Sigmoid colon (tissue), 7 donors: ENCODE data around the gene SMARCA1. TPM values are rescaled to one million over a fixed set of nuclear protein-coding genes. Genes with fewer than 3 reads are reported as not detected.

Source experiments
- DNase-seq: peaks from one replicate; pipeline ENCODE4 v3.0.0-alpha.2; 2019
- H3K27ac ChIP-seq, 4 donors: fragments of 200-600 bp; sonication (generic); one replicate each; pipeline ENCODE4 v1.5.1; 2016 to 2019; ENCODE audit warnings: mild to moderate bottlenecking in 1 of 4
- H3K27me3 ChIP-seq, 3 donors: fragments of 200-600 bp; sonication (generic); one replicate each; pipeline ENCODE4 v1.5.1; 2019; ENCODE audit warnings: mild to moderate bottlenecking in 1 of 3
- H3K36me3 ChIP-seq, 4 donors: fragments of 200-600 bp; sonication (generic); one replicate each; pipeline ENCODE4 v1.5.1; 2016 to 2019
- H3K4me1 ChIP-seq, 4 donors: fragments of 200-600 bp; sonication (generic); one replicate each; pipeline ENCODE4 v1.5.1; 2017 to 2019
- H3K4me3 ChIP-seq, 4 donors: fragments of 200-600 bp; sonication (generic); one replicate each; pipeline ENCODE4 v1.5.1; 2017 to 2019; ENCODE audit warnings: mild to moderate bottlenecking in 2 of 4, moderate library complexity in 1 of 4
- H3K9me3 ChIP-seq, 4 donors: fragments of 200-600 bp in 3 of 4; sonication (generic) in 3 of 4; one replicate each; pipeline versions ENCODE4 v1.5.1 to v1.6.1; 2013 to 2019
- EP300 ChIP-seq, 4 donors: sonication (generic); formaldehyde crosslinking; IDR thresholded peaks; one replicate each; pipeline ENCODE4 v1.6.1; 2017; ENCODE audit warnings: antibody characterized with exemption in 4 of 4
- POLR2A ChIP-seq, 2 donors: fragments of 450-650 bp; IDR thresholded peaks; one replicate each; pipeline ENCODE4 v1.6.1; 2016; ENCODE audit warnings: antibody characterized with exemption in 2 of 2, mild to moderate bottlenecking in 2 of 2, moderate library complexity in 2 of 2
- POLR2AphosphoS5 ChIP-seq, 4 donors: sonication (generic); formaldehyde crosslinking; IDR thresholded peaks; one replicate each; pipeline ENCODE4 v1.6.1; 2017; ENCODE audit warnings: antibody characterized with exemption in 4 of 4
- WGBS, 2 donors: extraction: QIAGEN DNeasy Blood & Tissue Kit; methylation state at CpG; one replicate each; pipeline ENCODE4 v1.1.7; 2013; 5-methylcytosine and 5-hydroxymethylcytosine counted together
- intact Hi-C: fragments of 100-400 bp; cut with DNase I; formaldehyde crosslinking; loops from one replicate; pipeline ENCODE4 v1.15.1; 2023
- polyA plus RNA-seq, 3 donors: library from polyadenylated mRNA; stranded (reverse); fragments of 200-250 nt; gene quantifications; one replicate each; pipeline ENCODE4 v1.2.3, GENCODE V29; 2013
- total RNA-seq, 4 donors: library from RNA; depleted of rRNA; stranded (reverse); fragments of >200 nt; gene quantifications; one replicate each; pipeline ENCODE4 v1.1.0, GENCODE V29; 2016
- TF ChIP-seq, protein P1 (sequence below), 4 experiments: fragments of 450-650 bp in 3 of 4; fragments of 200-600 bp in 1 of 4; IDR thresholded peaks; one replicate each; pipeline ENCODE4 v1.5.1; 2016 to 2019; ENCODE audit warnings: antibody characterized with exemption in 4 of 4, mild to moderate bottlenecking in 3 of 4, moderate library complexity in 2 of 4
- donor health status: healthy with polysubstance abuse.
- donor health status: Bipolar disorder and iron deficiency.
- donor health status: healthy.

The SMARCA1 gene
- total and polyA plus RNA-seq, 7 donors = 1.2 to 70.3 (median 40.7) TPM

- intact Hi-C loops = loop anchor here (2.0 kb wide), 1 partner anchor 18 kb away; the partner anchor contains the start of gene SMARCA1
- peak; percentile 69 for DNase-seq
- WGBS, 2 donors = 2% methylated on average over 14 of the region's 14 CpGs
- Histone ChIP-seq H3K9me3 (no peaks in the 10 kb centered on the region), H3K36me3 (no peaks in the 10 kb centered on the region), H3K4me1 (peaks cover 0 to 4% (median 0%) of the 10 kb centered on the region in 4 donors), H3K27ac (peak overlapping the region; percentile 83 to 89 (median 84)), H3K27me3 (no peaks in the 10 kb centered on the region), H3K4me3 (peak overlapping the region; percentile 62 to 77 (median 69))
- no peak for TF ChIP-seq POLR2A (IDR thresholded peaks at IDR 0.05)
- no peak for TF ChIP-seq POLR2AphosphoS5 (IDR thresholded peaks at IDR 0.05)
Measured at GRCh38 chrX:129540722-129541184, 17.5 kb upstream of the SMARCA1 start.

DNA sequence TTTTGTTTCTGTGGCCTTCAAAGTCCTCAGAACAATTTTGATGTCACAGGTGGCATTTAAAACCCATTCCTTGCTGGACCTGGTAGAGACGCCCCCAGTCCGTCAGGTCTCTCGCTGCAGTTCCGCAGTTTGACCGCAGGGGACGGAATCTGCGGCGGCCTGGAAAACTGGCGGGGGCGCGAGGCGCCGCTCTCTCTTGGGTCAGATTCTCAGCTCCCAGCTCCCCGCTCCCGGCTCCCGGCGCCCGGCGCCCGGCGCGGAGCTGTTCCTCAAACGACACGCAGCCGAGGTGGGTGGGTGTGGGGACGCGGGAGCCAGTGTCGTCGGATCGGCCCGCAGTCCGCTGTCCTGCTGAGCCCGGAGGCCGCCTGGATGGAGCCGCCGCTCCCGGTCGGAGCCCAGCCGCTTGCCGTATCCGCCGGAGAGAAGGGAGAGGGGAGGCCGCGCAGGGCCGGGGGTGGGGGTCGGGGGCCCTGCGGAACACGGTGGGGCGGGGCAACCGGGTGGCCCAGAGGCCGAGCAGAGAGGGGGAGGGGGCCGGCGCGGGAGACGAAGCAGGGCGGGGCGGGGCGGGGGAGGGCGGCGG lies 16.9 kb upstream of the SMARCA1 start, which contains the start of gene OCRL:
TSS of gene OCRL (plus strand) at position 192 of the 586 bp plus-strand sequence. CDS start at position 373, 181 bp downstream.
- no peaks in the 10 kb centered on the region for H3K27me3 ChIP-seq
- TF ChIP-seq, protein P1, sequence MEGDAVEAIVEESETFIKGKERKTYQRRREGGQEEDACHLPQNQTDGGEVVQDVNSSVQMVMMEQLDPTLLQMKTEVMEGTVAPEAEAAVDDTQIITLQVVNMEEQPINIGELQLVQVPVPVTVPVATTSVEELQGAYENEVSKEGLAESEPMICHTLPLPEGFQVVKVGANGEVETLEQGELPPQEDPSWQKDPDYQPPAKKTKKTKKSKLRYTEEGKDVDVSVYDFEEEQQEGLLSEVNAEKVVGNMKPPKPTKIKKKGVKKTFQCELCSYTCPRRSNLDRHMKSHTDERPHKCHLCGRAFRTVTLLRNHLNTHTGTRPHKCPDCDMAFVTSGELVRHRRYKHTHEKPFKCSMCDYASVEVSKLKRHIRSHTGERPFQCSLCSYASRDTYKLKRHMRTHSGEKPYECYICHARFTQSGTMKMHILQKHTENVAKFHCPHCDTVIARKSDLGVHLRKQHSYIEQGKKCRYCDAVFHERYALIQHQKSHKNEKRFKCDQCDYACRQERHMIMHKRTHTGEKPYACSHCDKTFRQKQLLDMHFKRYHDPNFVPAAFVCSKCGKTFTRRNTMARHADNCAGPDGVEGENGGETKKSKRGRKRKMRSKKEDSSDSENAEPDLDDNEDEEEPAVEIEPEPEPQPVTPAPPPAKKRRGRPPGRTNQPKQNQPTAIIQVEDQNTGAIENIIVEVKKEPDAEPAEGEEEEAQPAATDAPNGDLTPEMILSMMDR (IDR thresholded peaks at IDR 0.05) = peak; percentile 59 to 69 (median 63)
- no peak for TF ChIP-seq POLR2A (IDR thresholded peaks at IDR 0.05)
- peak in 2 of 4 donors; percentile 35 to 50 for TF ChIP-seq POLR2AphosphoS5 (IDR thresholded peaks at IDR 0.05)
- TF ChIP-seq EP300 (IDR thresholded peaks at IDR 0.05) = no peak
- H3K4me3 ChIP-seq = peak within 1 kb of the TSS; percentile 62 to 77 (median 69)
- no peaks in the 10 kb centered on the region for H3K36me3 ChIP-seq
- DNase-seq = peak; percentile 85
- H3K4me1 ChIP-seq = peaks cover 0 to 4% (median 0%) of the 10 kb centered on the region in 4 donors
- 1% methylated on average over 48 to 49 of the region's 60 CpGs for WGBS, 2 donors
- H3K27ac ChIP-seq = peak within 1 kb of the TSS; percentile 83 to 89 (median 84)
- intact Hi-C loops = loop anchor here (2.0 kb wide), 1 partner anchor 17 kb away; the partner anchor contains the start of gene SMARCA1
- H3K9me3 ChIP-seq = no peaks in the 10 kb centered on the region

GRCh38 chrX:129534816-129535578 lies 11.7 kb upstream of the SMARCA1 start:
- WGBS, 2 donors = 93% methylated on average over 4 of the region's 4 CpGs
- Histone ChIP-seq H3K27ac (peak overlapping the region in 3 of 4 donors; percentile 11 to 59 (median 50)), H3K36me3 (no peaks in the 10 kb centered on the region), H3K4me3 (no peak overlapping the region), H3K9me3 (no peaks in the 10 kb centered on the region), H3K4me1 (no peaks in the 10 kb centered on the region), H3K27me3 (no peaks in the 10 kb centered on the region)
- TF ChIP-seq EP300 (IDR thresholded peaks at IDR 0.05) = no peak
- no peak for TF ChIP-seq POLR2A (IDR thresholded peaks at IDR 0.05)
- no peak for TF ChIP-seq POLR2AphosphoS5 (IDR thresholded peaks at IDR 0.05)
- TF ChIP-seq, protein P1 (IDR thresholded peaks at IDR 0.05) = no peak
- no peak for DNase-seq
- intact Hi-C loops = no loop called here

GRCh38 chrX:129531132-129531531 lies 7.8 kb upstream of the SMARCA1 start:
- DNase-seq = no peak
- WGBS, 2 donors = 38 to 89% methylated on average over 1 of the region's 1 CpG
- no peaks in the 10 kb centered on the region for H3K36me3 ChIP-seq
- H3K4me3 ChIP-seq = no peak overlapping the region
- no peak overlapping the region for H3K27ac ChIP-seq
- no peaks in the 10 kb centered on the region for H3K9me3 ChIP-seq
- H3K27me3 ChIP-seq = no peaks in the 10 kb centered on the region
- H3K4me1 ChIP-seq = no peaks in the 10 kb centered on the region
- TF ChIP-seq, protein P1 (IDR thresholded peaks at IDR 0.05) = no peak
- TF ChIP-seq POLR2A (IDR thresholded peaks at IDR 0.05) = no peak
- no peak for TF ChIP-seq EP300 (IDR thresholded peaks at IDR 0.05)
- no peak for TF ChIP-seq POLR2AphosphoS5 (IDR thresholded peaks at IDR 0.05)
- intact Hi-C loops = no loop called here

GRCh38 chrX:129530410-129530809 lies 7.1 kb upstream of the SMARCA1 start:
- 94 to 96% methylated on average over 5 of the region's 5 CpGs for WGBS, 2 donors
- no peak overlapping the region for H3K4me3 ChIP-seq
- no peak overlapping the region for H3K27ac ChIP-seq
- H3K9me3 ChIP-seq = no peaks in the 10 kb centered on the region
- H3K27me3 ChIP-seq = no peaks in the 10 kb centered on the region
- DNase-seq = no peak
- intact Hi-C loops = no loop called here
- H3K36me3 ChIP-seq = no peaks in the 10 kb centered on the region
- no peaks in the 10 kb centered on the region for H3K4me1 ChIP-seq
- TF ChIP-seq POLR2AphosphoS5 (IDR thresholded peaks at IDR 0.05) (no peak), POLR2A (IDR thresholded peaks at IDR 0.05) (no peak), EP300 (IDR thresholded peaks at IDR 0.05) (no peak)
- TF ChIP-seq, protein P1 (IDR thresholded peaks at IDR 0.05) = no peak
